ENCODE data around the gene NDUFB4. TPM values are rescaled to one million over a fixed set of nuclear protein-coding genes. Genes with fewer than 3 reads are reported as not detected.
"Not testable (repeated sequence)": the region's sequence is repeated elsewhere in the genome, so short reads cannot be mapped to it uniquely, and the experiment has no call there.

Gene NDUFB4
- total RNA-seq, 1 donor from 2014 or later, result 119 TPM

DNA sequence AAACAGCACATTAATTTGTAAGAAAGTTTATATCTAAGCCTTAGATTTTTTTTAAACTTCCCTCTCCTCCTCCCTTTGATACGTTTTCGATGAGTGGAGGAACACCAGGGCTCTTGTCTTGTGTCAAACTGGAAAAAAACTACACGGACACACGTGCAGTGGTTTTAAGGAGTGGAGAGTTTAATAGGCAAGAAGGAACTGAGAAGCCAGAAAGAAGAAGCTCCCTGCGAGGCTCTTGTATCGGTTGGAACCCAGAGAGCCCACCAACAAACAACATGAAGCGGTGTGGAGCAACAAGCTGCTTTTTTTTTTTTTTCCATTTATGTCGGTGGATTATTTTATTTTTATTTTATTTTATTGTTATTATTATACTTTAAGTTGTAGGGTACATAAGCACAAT lies 18.6 kb downstream of the NDUFB4 start:
- peaks cover 2% of the 10 kb centered on the region for H3K27me3 Mint-ChIP-seq (ENCODE audit: unreplicated experiment)
- H3K36me3 Mint-ChIP-seq (ENCODE audit: unreplicated experiment), result no peaks in the 10 kb centered on the region
- H3K27ac Mint-ChIP-seq (ENCODE audit: unreplicated experiment), result no peak overlapping the region
- no peak overlapping the region for H3K4me3 Mint-ChIP-seq (ENCODE audit: unreplicated experiment)
- TF ChIP-seq, protein P1, sequence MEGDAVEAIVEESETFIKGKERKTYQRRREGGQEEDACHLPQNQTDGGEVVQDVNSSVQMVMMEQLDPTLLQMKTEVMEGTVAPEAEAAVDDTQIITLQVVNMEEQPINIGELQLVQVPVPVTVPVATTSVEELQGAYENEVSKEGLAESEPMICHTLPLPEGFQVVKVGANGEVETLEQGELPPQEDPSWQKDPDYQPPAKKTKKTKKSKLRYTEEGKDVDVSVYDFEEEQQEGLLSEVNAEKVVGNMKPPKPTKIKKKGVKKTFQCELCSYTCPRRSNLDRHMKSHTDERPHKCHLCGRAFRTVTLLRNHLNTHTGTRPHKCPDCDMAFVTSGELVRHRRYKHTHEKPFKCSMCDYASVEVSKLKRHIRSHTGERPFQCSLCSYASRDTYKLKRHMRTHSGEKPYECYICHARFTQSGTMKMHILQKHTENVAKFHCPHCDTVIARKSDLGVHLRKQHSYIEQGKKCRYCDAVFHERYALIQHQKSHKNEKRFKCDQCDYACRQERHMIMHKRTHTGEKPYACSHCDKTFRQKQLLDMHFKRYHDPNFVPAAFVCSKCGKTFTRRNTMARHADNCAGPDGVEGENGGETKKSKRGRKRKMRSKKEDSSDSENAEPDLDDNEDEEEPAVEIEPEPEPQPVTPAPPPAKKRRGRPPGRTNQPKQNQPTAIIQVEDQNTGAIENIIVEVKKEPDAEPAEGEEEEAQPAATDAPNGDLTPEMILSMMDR (IDR thresholded peaks at IDR 0.05; ENCODE audit: partially characterized antibody, unreplicated experiment), result no peak
- H3K9me3 Mint-ChIP-seq (ENCODE audit: unreplicated experiment), result peaks cover 2% of the 10 kb centered on the region
- DNase-seq, result no peak
- H3K4me1 Mint-ChIP-seq (ENCODE audit: low read depth, unreplicated experiment), result peaks cover 8% of the 10 kb centered on the region

DNA sequence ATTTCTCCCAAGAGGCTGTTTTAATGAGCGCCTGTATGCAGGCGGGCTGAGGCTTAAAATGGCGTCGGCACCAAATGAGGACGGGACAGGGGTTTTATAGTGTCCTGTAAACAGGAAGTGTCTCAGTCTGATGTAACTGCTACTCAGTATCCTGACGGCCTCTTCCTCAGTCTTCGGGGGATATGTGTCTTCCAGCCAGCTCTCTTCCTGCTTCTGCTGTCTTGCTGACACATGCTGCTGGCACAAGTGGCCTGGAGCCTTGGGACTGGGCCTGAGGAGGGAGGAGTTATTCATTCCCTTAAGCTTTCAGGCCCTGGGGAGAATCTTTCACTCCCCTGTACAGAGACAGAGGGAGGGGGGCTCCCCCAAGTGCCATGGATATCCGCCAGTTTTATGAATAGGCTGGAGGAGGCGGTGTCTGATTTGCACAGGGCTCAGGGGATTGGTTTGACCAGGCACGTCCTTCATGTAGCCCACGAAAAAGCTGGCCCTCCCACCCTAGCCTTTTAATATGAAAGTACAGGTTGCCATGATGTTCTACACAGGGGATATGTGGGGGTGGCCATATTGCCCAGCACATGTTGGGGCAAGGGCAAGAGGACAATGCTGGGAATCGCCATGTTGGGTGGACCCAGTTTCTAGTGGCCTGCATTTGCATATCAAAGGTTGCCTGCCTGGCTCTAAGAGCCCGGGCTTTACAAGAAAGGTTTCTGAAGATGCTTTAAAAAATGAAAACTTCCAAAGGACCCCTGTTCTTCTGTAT lies 19.9 kb downstream of the NDUFB4 start:
- Mint-ChIP-seq H3K27ac (ENCODE audit: unreplicated experiment) (peak overlapping the region; percentile 88), H3K9me3 (ENCODE audit: unreplicated experiment) (peaks cover 2% of the 10 kb centered on the region), H3K4me3 (ENCODE audit: unreplicated experiment) (peak overlapping the region; percentile 57), H3K4me1 (ENCODE audit: low read depth, unreplicated experiment) (peaks cover 8% of the 10 kb centered on the region), H3K36me3 (ENCODE audit: unreplicated experiment) (no peaks in the 10 kb centered on the region), H3K27me3 (ENCODE audit: unreplicated experiment) (peaks cover 2% of the 10 kb centered on the region)
- TF ChIP-seq, protein P1 (IDR thresholded peaks at IDR 0.05; ENCODE audit: partially characterized antibody, unreplicated experiment), result no peak
- peak; percentile 61 for DNase-seq

GRCh38 chr3:120616745-120617144 lies 20.6 kb downstream of the NDUFB4 start:
- not testable (repeated sequence) for H3K27me3 Mint-ChIP-seq (ENCODE audit: unreplicated experiment); H3K9me3 Mint-ChIP-seq (ENCODE audit: unreplicated experiment); H3K27ac Mint-ChIP-seq (ENCODE audit: unreplicated experiment); H3K4me3 Mint-ChIP-seq (ENCODE audit: unreplicated experiment); DNase-seq; H3K4me1 Mint-ChIP-seq (ENCODE audit: low read depth, unreplicated experiment); H3K36me3 Mint-ChIP-seq (ENCODE audit: unreplicated experiment)

- no peak overlapping the region for H3K4me3 Mint-ChIP-seq (ENCODE audit: unreplicated experiment)
- H3K27me3 Mint-ChIP-seq (ENCODE audit: unreplicated experiment), result peaks cover 6% of the 10 kb centered on the region
- H3K36me3 Mint-ChIP-seq (ENCODE audit: unreplicated experiment), result peaks cover 11% of the 10 kb centered on the region
- no peak for DNase-seq
- H3K27ac Mint-ChIP-seq (ENCODE audit: unreplicated experiment), result no peak overlapping the region
- no peaks in the 10 kb centered on the region for H3K4me1 Mint-ChIP-seq (ENCODE audit: low read depth, unreplicated experiment)
- TF ChIP-seq, protein P1 (IDR thresholded peaks at IDR 0.05; ENCODE audit: partially characterized antibody, unreplicated experiment), result no peak
- H3K9me3 Mint-ChIP-seq (ENCODE audit: unreplicated experiment), result peaks cover 3% of the 10 kb centered on the region
Observed at GRCh38 chr3:120622457-120622856, 26.3 kb downstream of the NDUFB4 start.

GRCh38 chr3:120622870-120623726 lies 27.0 kb downstream of the NDUFB4 start:
- H3K27ac Mint-ChIP-seq (ENCODE audit: unreplicated experiment), result no peak overlapping the region
- H3K36me3 Mint-ChIP-seq (ENCODE audit: unreplicated experiment), result peaks cover 11% of the 10 kb centered on the region
- no peak for DNase-seq
- no peak overlapping the region for H3K4me3 Mint-ChIP-seq (ENCODE audit: unreplicated experiment)
- peaks cover 6% of the 10 kb centered on the region for H3K27me3 Mint-ChIP-seq (ENCODE audit: unreplicated experiment)
- H3K9me3 Mint-ChIP-seq (ENCODE audit: unreplicated experiment), result peaks cover 3% of the 10 kb centered on the region
- TF ChIP-seq, protein P1 (IDR thresholded peaks at IDR 0.05; ENCODE audit: partially characterized antibody, unreplicated experiment), result no peak
- H3K4me1 Mint-ChIP-seq (ENCODE audit: low read depth, unreplicated experiment), result no peaks in the 10 kb centered on the region
